MCF 10A (cell line): Measurements from ENCODE around the gene NXPH4. TPM values are rescaled to one million over a fixed set of nuclear protein-coding genes. Genes with fewer than 3 reads are reported as not detected.

ENCODE experiments used
- BruUV-seq: library from RNA; stranded (reverse); fragments of 400-500 nt; replicated peaks from 2 replicates; lab custom pipeline; 2021; lab: Mats Ljungman, UMichigan
- CTCF ChIA-PET: fragments of 300-600 bp; sonication (Branson Sonifier 250); formaldehyde crosslinking; extraction: SDS; loops from one replicate; lab custom pipeline; 2021; ENCODE audit warnings: antibody characterized with exemption, inconsistent platforms; lab: Yijun Ruan, JAX
- POLR2A ChIA-PET: fragments of 300-600, 350-650 bp; sonication (Branson Sonifier 250); formaldehyde crosslinking; extraction: SDS; loops from one replicate; lab custom pipeline; 2020; ENCODE audit warnings: antibody characterized with exemption, inconsistent platforms; lab: Yijun Ruan, JAX
- DNase-seq: peaks from one replicate; pipeline ENCODE4 v3.0.0-alpha.2; 2018; ENCODE audit not compliant: unreplicated experiment
- H3K27ac Mint-ChIP-seq: one replicate; pipeline ENCODE4 v1.8.0; 2022; ENCODE audit warnings: mild to moderate bottlenecking, low read depth, mixed read lengths; ENCODE audit not compliant: unreplicated experiment
- H3K27me3 Mint-ChIP-seq: one replicate; pipeline ENCODE4 v1.8.0; 2022; ENCODE audit warnings: mixed read lengths; ENCODE audit not compliant: insufficient read depth, unreplicated experiment
- H3K36me3 Mint-ChIP-seq: one replicate; pipeline ENCODE4 v1.8.0; 2022; ENCODE audit warnings: mild to moderate bottlenecking, moderate library complexity, mixed read lengths; ENCODE audit not compliant: insufficient read depth, unreplicated experiment
- H3K4me1 Mint-ChIP-seq: one replicate; pipeline ENCODE4 v1.8.0; 2022; ENCODE audit warnings: mixed read lengths; ENCODE audit not compliant: insufficient read depth, unreplicated experiment
- H3K4me3 Mint-ChIP-seq: one replicate; pipeline ENCODE4 v1.8.0; 2022; ENCODE audit warnings: mild to moderate bottlenecking, moderate library complexity, mixed read lengths; ENCODE audit not compliant: unreplicated experiment
- H3K9me3 Mint-ChIP-seq: one replicate; pipeline ENCODE4 v1.8.0; 2022; ENCODE audit warnings: mixed read lengths; ENCODE audit not compliant: unreplicated experiment
- intact Hi-C: fragments of 100-400 bp; cut with micrococcal nuclease; formaldehyde crosslinking; loops from 2 replicates; pipeline ENCODE4 v1.14.1; 2022
- total RNA-seq: library from RNA; stranded (reverse); gene quantifications from 2 replicates; pipeline ENCODE4 v1.2.3, GENCODE V29; 2022
- TF ChIP-seq, protein P1 (sequence below): fragments of 200-600 bp; IDR thresholded peaks from one replicate; pipeline ENCODE4 v1.8.0; 2022; ENCODE audit warnings: antibody characterized with exemption, mild to moderate bottlenecking; ENCODE audit not compliant: unreplicated experiment

Gene NXPH4
- total RNA-seq, 1 experiment from 2014 or later, result 2.2 TPM

DNA sequence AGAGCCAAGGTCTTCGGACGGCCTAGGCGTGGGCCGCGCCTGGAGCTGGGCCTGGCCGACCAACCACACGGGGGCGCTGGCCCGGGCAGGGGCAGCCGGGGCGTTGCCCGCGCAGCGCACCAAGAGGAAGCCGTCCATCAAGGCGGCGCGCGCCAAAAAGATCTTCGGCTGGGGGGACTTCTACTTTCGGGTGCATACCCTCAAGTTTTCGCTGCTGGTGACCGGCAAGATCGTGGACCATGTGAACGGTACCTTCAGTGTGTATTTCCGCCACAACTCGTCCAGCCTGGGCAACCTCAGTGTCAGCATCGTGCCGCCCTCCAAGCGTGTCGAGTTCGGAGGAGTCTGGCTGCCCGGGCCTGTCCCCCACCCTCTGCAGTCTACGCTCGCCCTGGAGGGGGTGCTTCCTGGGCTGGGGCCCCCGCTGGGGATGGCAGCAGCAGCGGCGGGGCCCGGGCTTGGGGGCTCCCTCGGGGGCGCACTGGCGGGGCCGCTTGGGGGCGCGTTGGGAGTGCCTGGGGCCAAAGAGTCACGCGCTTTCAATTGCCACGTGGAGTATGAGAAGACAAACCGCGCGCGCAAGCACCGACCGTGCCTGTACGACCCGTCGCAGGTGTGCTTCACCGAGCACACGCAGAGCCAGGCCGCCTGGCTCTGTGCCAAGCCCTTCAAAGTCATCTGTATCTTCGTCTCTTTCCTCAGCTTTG is 8.5 kb downstream of the NXPH4 start:
- POLR2A ChIA-PET, result interaction anchor here (0.7 kb wide), 1 partner anchor 233 kb away, joined by 3 read pairs; no protein-coding TSS in a partner anchor
- no TSS peak for BruUV-seq

GRCh38 chr12:57225680-57226210 is 9.2 kb downstream of the NXPH4 start:
- intact Hi-C loops, result no loop called here
- H3K27me3 Mint-ChIP-seq, result peaks cover 18% of the 10 kb centered on the region
- ChIA-PET CTCF (interaction anchor here (0.6 to 10.2 kb wide), 3 partner anchors 11 to 50 kb away, joined by 3 to 152 read pairs (median 30); no protein-coding TSS in a partner anchor), POLR2A (no interaction called here)
- BruUV-seq, result no TSS peak
- no peak for DNase-seq
- no peak overlapping the region for H3K4me3 Mint-ChIP-seq
- H3K27ac Mint-ChIP-seq, result no peak overlapping the region
- H3K9me3 Mint-ChIP-seq, result no peaks in the 10 kb centered on the region
- H3K36me3 Mint-ChIP-seq, result peaks cover 13% of the 10 kb centered on the region
- peaks cover 18% of the 10 kb centered on the region for H3K4me1 Mint-ChIP-seq
- TF ChIP-seq, protein P1, sequence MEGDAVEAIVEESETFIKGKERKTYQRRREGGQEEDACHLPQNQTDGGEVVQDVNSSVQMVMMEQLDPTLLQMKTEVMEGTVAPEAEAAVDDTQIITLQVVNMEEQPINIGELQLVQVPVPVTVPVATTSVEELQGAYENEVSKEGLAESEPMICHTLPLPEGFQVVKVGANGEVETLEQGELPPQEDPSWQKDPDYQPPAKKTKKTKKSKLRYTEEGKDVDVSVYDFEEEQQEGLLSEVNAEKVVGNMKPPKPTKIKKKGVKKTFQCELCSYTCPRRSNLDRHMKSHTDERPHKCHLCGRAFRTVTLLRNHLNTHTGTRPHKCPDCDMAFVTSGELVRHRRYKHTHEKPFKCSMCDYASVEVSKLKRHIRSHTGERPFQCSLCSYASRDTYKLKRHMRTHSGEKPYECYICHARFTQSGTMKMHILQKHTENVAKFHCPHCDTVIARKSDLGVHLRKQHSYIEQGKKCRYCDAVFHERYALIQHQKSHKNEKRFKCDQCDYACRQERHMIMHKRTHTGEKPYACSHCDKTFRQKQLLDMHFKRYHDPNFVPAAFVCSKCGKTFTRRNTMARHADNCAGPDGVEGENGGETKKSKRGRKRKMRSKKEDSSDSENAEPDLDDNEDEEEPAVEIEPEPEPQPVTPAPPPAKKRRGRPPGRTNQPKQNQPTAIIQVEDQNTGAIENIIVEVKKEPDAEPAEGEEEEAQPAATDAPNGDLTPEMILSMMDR, result no peak

More for the DNA sequence above, 8.5 kb downstream of the NXPH4 start:
- H3K27me3 Mint-ChIP-seq, result peaks cover 24% of the 10 kb centered on the region
- no peaks in the 10 kb centered on the region for H3K9me3 Mint-ChIP-seq
- no peak for DNase-seq
- TF ChIP-seq, protein P1, result peak; percentile 19
- peaks cover 12% of the 10 kb centered on the region for H3K4me1 Mint-ChIP-seq
- intact Hi-C loops, result no loop called here
- H3K27ac Mint-ChIP-seq, result no peak overlapping the region
- CTCF ChIA-PET, result interaction anchor here (0.6 to 10.2 kb wide), 4 partner anchors 11 to 336 kb away, joined by 3 to 152 read pairs (median 16); no protein-coding TSS in a partner anchor
- no peak overlapping the region for H3K4me3 Mint-ChIP-seq
- H3K36me3 Mint-ChIP-seq, result peaks cover 7% of the 10 kb centered on the region

GRCh38 chr12:57226588-57227314 is 10.2 kb downstream of the NXPH4 start:
- DNase-seq, result no peak
- Mint-ChIP-seq H3K4me3 (no peak overlapping the region), H3K9me3 (no peaks in the 10 kb centered on the region), H3K27ac (no peak overlapping the region), H3K27me3 (peaks cover 7% of the 10 kb centered on the region), H3K36me3 (peaks cover 23% of the 10 kb centered on the region), H3K4me1 (peaks cover 20% of the 10 kb centered on the region)
- intact Hi-C loops, result no loop called here
- TF ChIP-seq, protein P1, result no peak
- ChIA-PET CTCF (interaction anchor here (0.6 to 10.2 kb wide), 6 partner anchors 12 to 261 kb away, joined by 3 to 152 read pairs (median 4); no protein-coding TSS in a partner anchor), POLR2A (interaction anchor here (0.9 to 1.2 kb wide), 3 partner anchors 12 to 114 kb away, joined by 3 to 4 read pairs (median 3); no protein-coding TSS in a partner anchor)
- BruUV-seq, result no TSS peak
